ENCODE data around the gene CDK13.

Gene CDK13

GRCh38 chr7:39952374-39952773, 2.3 kb downstream of the CDK13 start:
- peak overlapping the region; percentile 92 for H3K4me3 ChIP-seq (ENCODE audit: control insufficient read depth, low read depth, low read length)
- peak; percentile 43 for DNase-seq (ENCODE audit: low read depth)
- TF ChIP-seq CTCF (conservative IDR thresholded peaks at IDR 0.05; ENCODE audit: control insufficient read depth, insufficient read depth, low read depth, low read length) = no peak

- TF ChIP-seq CTCF (conservative IDR thresholded peaks at IDR 0.05; ENCODE audit: control insufficient read depth, insufficient read depth, low read depth, low read length) = no peak
- peak overlapping the region; percentile 92 for H3K4me3 ChIP-seq (ENCODE audit: control insufficient read depth, low read depth, low read length)
- DNase-seq (ENCODE audit: low read depth) = peak; percentile 15
These were observed 2.7 kb downstream of the CDK13 start for GRCh38 chr7:39952803-39953202.

GRCh38 chr7:39954694-39955093, 4.6 kb downstream of the CDK13 start:
- no peak overlapping the region for H3K4me3 ChIP-seq (ENCODE audit: control insufficient read depth, low read depth, low read length)
- DNase-seq (ENCODE audit: low read depth) = no peak
- TF ChIP-seq CTCF (conservative IDR thresholded peaks at IDR 0.05; ENCODE audit: control insufficient read depth, insufficient read depth, low read depth, low read length) = no peak

- TF ChIP-seq CTCF (conservative IDR thresholded peaks at IDR 0.05; ENCODE audit: control insufficient read depth, insufficient read depth, low read depth, low read length) = no peak
- DNase-seq (ENCODE audit: low read depth) = no peak
- H3K4me3 ChIP-seq (ENCODE audit: control insufficient read depth, low read depth, low read length) = no peak overlapping the region
These were observed 8.0 kb downstream of the CDK13 start for GRCh38 chr7:39958038-39958437.

- no peak for DNase-seq (ENCODE audit: low read depth)
- H3K4me3 ChIP-seq (ENCODE audit: control insufficient read depth, low read depth, low read length) = no peak overlapping the region
- no peak for TF ChIP-seq CTCF (conservative IDR thresholded peaks at IDR 0.05; ENCODE audit: control insufficient read depth, insufficient read depth, low read depth, low read length)
These were observed 17.5 kb downstream of the CDK13 start for GRCh38 chr7:39967406-39968161.

GRCh38 chr7:39969431-39969830, 19.4 kb downstream of the CDK13 start:
- H3K4me3 ChIP-seq (ENCODE audit: control insufficient read depth, low read depth, low read length) = no peak overlapping the region
- TF ChIP-seq CTCF (conservative IDR thresholded peaks at IDR 0.05; ENCODE audit: control insufficient read depth, insufficient read depth, low read depth, low read length) = no peak
- peak; percentile 38 for DNase-seq (ENCODE audit: low read depth)

All from fibroblast of mammary gland (primary cell).